Muscle of back (tissue), 11 donors: ENCODE data around the gene ADPRHL1. TPM values are rescaled to one million over a fixed set of nuclear protein-coding genes. Genes with fewer than 3 reads are reported as not detected.
"Not testable (repeated sequence)": the region's sequence is repeated elsewhere in the genome, so short reads cannot be mapped to it uniquely, and the experiment has no call there.

Source experiments
- DNase-seq, 3 donors: peaks; one replicate each; pipeline versions ENCODE4 v3.0.0 to v3.0.0-alpha.2; 2013
- polyA plus RNA-seq, 10 donors: library from polyadenylated mRNA; unstranded; fragments of 120-200 nt; gene quantifications; one replicate each; pipeline ENCODE4 v1.2.1, GENCODE V29; 2013; ENCODE audit not compliant: insufficient read length in 10 of 10

The ADPRHL1 gene
- polyA plus RNA-seq, 10 donors, result 124 to 270 (median 245) TPM

GRCh38 chr13:113458253-113459065, 5.2 kb upstream of the ADPRHL1 start:
- peak in 1 of 3 donors; percentile 25 for DNase-seq

DNA sequence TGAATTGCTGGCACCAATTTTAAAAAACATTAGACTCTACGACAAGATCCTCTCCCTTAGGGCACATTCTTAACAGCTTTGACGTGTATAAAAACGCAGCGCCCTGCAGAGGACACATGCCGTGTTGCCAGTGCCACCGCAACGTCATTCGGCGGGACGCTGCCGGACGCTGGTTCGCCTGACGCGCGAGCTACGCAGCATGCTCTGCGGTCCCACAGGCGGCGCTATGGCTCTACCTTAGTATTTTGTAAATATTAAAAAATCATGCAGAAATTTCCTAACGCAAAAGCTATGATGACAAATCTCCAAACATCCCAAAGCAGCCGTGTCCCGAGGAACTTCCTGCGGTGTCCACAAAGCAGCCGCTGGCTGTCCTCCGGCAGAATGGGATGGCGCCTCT, 4.2 kb upstream of the ADPRHL1 start:
- no peak for DNase-seq

DNA sequence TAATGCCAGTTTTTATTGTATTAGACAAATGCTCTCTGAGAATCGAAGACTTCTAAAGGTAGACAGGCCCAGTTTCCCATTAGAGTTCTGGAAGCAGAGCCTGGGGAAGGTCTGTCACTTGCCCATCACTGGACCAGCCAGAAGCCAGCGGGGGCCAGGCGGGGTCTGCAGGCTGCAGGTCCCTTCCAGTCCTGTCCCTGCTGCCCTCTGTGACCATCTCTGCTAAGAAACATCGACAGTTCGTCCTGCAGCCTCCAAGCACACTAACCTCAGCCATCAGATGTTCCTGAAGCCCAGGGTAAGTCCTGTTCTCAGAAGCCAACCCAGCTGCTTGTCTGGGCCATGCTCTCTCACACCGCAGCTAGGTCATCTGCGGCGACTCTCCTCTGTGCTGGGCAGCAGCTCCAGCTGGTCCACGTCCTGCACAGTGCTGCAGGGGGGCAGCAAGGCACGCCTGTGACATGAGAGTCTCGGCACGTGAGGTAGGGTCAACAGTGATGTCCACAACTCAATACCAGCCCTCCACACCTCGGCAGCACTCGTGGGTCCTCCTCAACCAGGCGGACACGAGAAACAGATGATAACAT, 2.9 kb upstream of the ADPRHL1 start:
- no peak for DNase-seq

DNA sequence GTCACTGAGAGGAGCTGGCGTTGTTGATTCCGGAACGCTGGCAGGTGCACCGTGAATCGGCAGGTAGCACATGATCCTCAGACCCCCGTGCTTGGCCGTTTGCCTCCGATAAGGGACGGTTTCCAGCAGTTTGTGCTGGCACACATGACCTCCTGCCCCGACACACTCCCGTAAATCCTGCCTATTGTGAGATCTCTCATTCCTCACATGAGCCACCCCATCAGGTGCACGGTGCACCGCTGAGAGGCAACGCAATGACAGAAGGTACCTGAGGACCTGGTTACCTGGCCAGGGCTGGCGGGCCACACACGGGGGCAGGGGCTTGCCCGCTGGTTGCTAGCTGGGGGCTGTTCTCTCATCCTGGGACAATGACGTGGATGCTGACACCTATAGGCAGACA, 2.1 kb upstream of the ADPRHL1 start:
- DNase-seq, result no peak

GRCh38 chr13:113454936-113455335, 1.6 kb upstream of the ADPRHL1 start:
- no peak for DNase-seq

DNA sequence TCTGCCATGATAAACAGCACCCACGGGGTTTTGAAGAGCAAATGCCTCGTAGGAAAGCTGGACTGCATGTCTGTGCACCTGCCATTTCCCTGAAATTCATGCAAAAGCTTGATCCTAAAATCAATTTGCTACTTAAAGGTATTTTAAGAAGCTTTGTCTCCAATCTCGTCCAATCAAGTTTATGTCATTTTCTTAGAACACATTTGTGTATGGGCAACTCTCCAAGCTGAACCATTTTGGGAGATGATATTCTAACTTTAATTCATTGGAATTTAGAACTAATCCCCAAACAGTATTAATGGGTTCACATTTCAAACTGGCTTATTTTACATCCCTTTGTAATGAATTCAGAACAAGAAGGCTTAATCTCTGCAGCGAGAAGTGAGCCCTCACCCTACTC, 822 bp downstream of the ADPRHL1 start:
- no peak for DNase-seq

GRCh38 chr13:113451951-113452421, 1.3 kb downstream of the ADPRHL1 start:
- peak in 1 of 3 donors; percentile 29 for DNase-seq

- DNase-seq, result peak in 1 of 3 donors; percentile 45
Observed at GRCh38 chr13:113450861-113451620, 2.2 kb downstream of the ADPRHL1 start.

DNA sequence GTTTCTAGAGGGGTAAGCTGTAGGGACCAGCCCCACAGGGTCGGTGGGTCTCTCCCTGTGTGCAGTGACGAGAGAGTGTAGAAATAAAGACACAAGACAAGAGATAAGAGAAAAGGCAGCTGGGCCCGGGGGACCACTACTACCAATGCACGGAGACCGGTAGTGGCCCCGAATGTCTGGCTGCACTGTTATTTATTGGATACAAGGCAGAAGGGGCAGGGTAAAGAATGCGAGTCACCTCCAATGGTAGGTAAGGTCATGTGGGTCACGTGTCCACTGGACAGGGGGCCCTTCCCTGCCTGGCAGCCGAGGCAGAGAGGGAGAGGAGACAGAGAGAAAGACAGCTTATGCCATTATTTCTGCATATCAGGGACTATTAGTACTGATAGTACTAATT, 2.9 kb downstream of the ADPRHL1 start:
- not testable (repeated sequence) for DNase-seq

DNA sequence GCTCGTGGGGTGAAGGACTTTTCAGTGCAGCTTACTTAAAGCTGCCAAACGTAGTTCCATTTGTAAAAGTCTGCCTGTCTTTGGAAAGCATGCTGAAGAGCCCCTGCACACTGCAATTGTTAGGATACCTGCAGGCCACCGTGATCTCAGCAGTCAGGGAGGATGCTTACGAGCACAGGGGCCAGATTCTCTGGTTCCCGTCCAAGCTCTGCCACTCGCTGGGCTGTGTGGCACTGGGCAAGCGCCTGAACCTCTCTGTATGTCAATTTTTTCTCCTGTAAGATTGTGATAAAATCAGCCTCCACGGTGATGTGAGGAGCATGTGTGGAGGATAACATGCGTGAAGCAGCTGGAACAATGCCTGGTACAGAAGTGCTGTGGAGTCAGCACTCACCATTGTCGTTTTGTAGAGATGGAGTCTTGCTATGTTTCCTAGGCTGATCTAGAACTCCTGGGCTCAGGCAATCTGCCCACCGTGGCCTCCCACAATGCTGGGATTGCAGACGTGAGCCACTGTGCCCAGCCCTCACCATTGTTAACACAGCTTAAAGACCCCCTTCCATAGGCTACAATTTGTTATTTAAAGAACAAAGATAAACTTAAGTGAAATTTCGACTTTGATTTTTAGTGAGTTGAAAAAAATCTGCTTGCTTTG, 3.5 kb downstream of the ADPRHL1 start:
- no peak for DNase-seq

DNA sequence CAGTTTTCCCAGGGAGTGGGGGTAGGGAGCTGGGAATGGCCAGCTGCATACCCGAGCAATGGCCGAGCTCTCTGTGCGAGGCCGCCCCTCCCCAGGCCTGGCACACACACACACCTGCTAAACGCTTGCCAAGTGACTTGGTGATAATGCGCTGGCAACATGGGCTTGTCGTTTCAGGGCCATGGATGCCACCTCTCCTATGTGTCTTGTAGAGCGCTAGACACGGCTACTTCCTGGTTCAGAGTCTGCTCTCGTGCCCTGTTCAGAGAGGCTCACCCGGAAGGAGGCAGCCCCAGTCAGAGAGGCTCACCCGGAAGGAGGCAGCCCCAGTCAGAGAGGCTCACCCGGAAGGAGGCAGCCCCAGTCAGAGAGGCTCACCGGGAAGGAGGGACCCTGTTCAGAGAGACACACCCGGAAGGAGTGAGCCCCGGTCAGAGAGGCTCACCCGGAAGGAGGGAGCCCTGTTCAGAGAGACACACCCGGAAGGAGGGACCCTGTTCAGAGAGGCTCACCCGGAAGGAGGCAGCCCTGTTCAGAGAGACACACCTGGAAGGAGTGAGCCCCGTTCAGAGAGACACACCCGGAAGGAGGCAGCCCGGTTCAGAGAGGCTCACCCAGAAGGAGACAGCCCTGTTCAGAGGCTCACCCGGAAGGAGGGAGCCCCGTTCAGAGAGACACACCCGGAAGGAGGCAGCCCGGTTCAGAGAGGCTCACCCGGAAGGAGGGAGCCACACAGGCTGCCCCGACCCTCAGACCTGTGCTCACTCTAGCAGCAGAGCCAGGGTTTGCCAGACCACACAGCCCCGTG, 4.2 kb downstream of the ADPRHL1 start:
- DNase-seq, result peak in 1 of 3 donors; percentile 27

DNA sequence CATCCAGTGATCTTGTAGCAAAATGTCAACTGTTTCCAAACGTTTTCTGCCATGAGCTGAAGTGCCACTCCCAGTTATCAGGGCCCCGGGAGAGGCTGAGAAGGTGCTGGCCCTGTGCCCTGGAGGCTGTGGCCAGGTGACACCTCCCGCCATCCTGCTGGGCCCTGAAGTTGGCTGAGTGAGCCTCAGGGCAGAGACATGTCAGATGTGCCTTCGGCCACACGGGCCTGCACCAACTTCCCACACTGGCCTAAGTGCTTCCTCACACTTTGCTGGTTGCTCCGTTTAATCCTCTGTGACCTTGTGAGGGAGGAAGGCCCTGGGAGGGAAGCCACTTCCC, 4.8 kb downstream of the ADPRHL1 start:
- DNase-seq, result no peak

GRCh38 chr13:113447596-113447995, 5.7 kb downstream of the ADPRHL1 start:
- no peak for DNase-seq

DNA sequence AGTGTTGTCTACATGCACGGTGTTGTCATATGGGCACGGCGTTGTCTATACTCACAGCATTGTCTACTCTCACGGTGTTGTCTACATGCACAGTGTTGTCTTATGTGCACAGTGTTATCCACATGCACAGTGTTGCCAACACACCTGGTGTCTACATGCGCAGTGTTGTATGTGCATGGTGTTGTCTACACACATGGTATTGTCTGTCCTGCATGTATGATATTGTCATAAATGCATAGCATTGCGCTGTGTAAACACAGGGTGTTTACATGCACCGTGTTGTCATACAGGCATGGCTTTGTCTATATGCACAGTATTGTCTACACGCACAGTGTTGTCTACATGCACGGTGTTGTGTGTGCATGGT, 6.8 kb downstream of the ADPRHL1 start:
- DNase-seq, result no peak

GRCh38 chr13:113445791-113446487, 7.3 kb downstream of the ADPRHL1 start:
- DNase-seq, result no peak

GRCh38 chr13:113443991-113444390, 9.3 kb downstream of the ADPRHL1 start:
- DNase-seq, result no peak

DNA sequence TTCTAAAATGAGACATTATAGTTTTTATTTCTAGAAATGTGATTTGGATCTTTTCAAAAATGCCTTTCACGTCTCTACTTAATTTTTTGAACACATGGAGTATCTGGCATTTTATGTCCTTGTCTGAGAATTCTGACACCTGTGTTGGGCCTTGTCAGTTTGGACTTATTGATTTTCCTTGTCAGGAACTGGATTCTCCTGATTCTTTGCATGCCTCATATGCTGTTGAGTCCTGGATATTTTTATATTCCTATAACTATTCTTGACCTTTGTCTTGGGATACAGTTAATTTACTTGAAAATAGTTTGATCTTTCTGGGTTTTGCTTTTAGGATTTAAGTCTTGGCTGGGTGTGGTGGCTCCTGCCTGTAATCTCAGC, 10.3 kb downstream of the ADPRHL1 start:
- DNase-seq, result no peak

GRCh38 chr13:113442354-113442984, 10.8 kb downstream of the ADPRHL1 start:
- no peak for DNase-seq

DNA sequence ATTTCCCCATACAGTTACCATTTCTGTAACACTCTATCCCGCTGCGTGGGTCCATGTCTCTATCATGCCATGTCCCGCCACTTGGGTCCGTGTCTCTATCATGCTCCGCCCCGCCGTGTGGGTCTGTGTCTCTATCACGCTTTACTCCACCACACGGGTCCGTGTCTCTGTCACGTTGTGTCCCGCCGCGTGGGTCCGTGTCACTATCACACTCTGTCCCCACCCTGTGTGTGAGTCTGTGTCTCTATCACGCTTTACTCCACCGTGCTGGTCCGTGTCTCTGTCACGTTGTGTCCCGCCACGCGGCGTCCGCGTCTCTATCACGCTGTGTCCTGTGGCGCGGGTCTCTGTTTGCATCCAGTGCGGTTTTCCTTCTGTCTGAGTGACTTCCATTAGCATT, 11.6 kb downstream of the ADPRHL1 start:
- DNase-seq, result no peak

GRCh38 chr13:113437408-113438010, 15.8 kb downstream of the ADPRHL1 start:
- no peak for DNase-seq
